ENCODE results near the gene NR5A1. TPM values are rescaled to one million over a fixed set of nuclear protein-coding genes. Genes with fewer than 3 reads are reported as not detected.

Gene NR5A1
- polyA plus RNA-seq, 1 experiment, result not detected

DNA sequence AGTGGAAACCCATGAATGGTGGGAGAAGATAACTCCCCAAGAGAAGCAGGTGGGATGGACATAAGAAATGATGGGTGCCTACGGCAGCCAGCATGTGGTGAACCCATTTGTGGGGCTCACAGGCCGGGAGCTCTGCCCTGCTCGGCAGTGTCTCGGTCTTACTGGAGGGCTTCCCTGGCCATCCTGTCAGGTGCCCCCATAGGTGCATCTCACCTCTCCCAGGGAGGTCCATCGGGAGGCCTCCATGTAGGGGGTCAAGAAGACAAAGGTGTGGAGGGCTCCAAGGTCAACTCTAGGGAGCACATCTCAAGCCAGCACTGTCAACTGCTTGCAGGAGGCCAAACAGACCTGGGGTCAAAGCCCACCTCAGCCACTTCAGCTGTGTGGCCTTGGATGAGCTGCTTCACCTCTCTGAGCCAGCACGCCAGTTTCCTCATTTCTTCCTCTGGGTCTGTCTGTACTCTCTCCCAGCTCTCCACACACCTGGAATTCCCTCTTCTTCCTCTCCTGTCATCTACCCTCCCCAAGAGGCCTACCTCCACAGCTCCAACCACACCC is 67.4 kb downstream of the NR5A1 start:
- CTCF ChIA-PET, result interaction anchor here (0.8 kb wide), 1 partner anchor 14 kb away, joined by 3 read pairs; no protein-coding TSS in a partner anchor
- H3K27ac ChIP-seq (ENCODE audit: low read depth, low read length), result no peak overlapping the region
- no peak overlapping the region for H3K4me3 ChIP-seq (ENCODE audit: low read depth, low read length)
- POLR2A ChIA-PET, result no interaction called here
- no peak for DNase-seq (ENCODE audit: low read depth, low spot score)
- peaks cover 20% of the 10 kb centered on the region for H3K27me3 ChIP-seq (ENCODE audit: control insufficient read depth, insufficient read depth, low read length)
- H3K9me3 ChIP-seq (ENCODE audit: control insufficient read depth, insufficient read depth, low read length), result peaks cover 12% of the 10 kb centered on the region
- TF ChIP-seq, protein P1, sequence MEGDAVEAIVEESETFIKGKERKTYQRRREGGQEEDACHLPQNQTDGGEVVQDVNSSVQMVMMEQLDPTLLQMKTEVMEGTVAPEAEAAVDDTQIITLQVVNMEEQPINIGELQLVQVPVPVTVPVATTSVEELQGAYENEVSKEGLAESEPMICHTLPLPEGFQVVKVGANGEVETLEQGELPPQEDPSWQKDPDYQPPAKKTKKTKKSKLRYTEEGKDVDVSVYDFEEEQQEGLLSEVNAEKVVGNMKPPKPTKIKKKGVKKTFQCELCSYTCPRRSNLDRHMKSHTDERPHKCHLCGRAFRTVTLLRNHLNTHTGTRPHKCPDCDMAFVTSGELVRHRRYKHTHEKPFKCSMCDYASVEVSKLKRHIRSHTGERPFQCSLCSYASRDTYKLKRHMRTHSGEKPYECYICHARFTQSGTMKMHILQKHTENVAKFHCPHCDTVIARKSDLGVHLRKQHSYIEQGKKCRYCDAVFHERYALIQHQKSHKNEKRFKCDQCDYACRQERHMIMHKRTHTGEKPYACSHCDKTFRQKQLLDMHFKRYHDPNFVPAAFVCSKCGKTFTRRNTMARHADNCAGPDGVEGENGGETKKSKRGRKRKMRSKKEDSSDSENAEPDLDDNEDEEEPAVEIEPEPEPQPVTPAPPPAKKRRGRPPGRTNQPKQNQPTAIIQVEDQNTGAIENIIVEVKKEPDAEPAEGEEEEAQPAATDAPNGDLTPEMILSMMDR (IDR thresholded peaks at IDR 0.05; ENCODE audit: low read depth, low read length), result no peak

DNA sequence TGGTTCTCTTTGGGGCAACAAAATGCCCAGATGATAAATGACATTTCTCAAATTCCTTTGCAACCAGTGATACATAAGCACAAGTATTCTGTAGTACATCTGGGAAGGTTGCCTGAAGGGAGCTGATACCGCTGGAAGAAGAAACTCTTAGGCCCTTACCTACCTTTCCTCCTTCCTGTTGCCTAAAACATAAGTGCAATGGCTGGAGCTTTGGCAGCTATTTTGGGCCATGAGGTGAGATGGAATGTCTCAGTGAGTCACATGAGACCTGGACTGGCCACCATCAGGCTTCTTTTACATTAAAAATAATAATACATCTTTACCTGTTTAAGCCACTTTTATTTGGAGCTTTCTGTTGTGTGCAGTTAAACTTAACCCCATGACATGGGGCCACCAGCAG is 68.1 kb downstream of the NR5A1 start:
- POLR2A ChIA-PET, result no interaction called here
- H3K4me3 ChIP-seq (ENCODE audit: low read depth, low read length), result no peak overlapping the region
- peaks cover 12% of the 10 kb centered on the region for H3K9me3 ChIP-seq (ENCODE audit: control insufficient read depth, insufficient read depth, low read length)
- CTCF ChIA-PET, result no interaction called here
- peaks cover 18% of the 10 kb centered on the region for H3K27me3 ChIP-seq (ENCODE audit: control insufficient read depth, insufficient read depth, low read length)
- TF ChIP-seq, protein P1 (IDR thresholded peaks at IDR 0.05; ENCODE audit: low read depth, low read length), result no peak
- no peak for DNase-seq (ENCODE audit: low read depth, low spot score)
- no peak overlapping the region for H3K27ac ChIP-seq (ENCODE audit: low read depth, low read length)

DNA sequence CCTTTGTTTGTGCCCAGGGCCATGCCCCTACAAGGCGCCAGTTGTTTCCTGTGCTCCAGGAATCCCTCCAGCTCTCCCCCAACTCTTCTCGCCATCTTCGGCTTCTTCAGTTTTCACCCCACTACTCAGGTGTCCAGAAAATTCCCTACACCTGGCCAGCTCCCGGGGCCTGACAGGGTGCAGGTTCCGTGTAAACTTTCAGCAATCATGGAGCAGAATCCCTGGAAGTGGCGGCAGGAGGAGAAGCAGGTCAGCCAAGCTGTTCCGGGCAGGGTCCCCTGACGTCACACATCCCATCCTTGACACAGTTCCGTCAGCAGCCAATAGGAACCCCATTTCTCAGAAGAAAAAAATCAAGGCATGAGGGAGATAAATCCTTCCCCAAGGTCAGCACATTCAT is 69.1 kb downstream of the NR5A1 start:
- POLR2A ChIA-PET, result interaction anchor here (0.7 kb wide), 1 partner anchor 76 kb away, joined by 4 read pairs; no protein-coding TSS in a partner anchor

GRCh38 chr9:124437086-124437485 is 70.1 kb downstream of the NR5A1 start:
- Histone ChIP-seq H3K27ac (ENCODE audit: low read depth, low read length) (no peak overlapping the region), H3K4me3 (ENCODE audit: low read depth, low read length) (no peak overlapping the region), H3K27me3 (ENCODE audit: control insufficient read depth, insufficient read depth, low read length) (peaks cover 18% of the 10 kb centered on the region), H3K9me3 (ENCODE audit: control insufficient read depth, insufficient read depth, low read length) (peaks cover 12% of the 10 kb centered on the region)
- ChIA-PET POLR2A (no interaction called here), CTCF (no interaction called here)
- TF ChIP-seq, protein P1 (IDR thresholded peaks at IDR 0.05; ENCODE audit: low read depth, low read length), result no peak
- DNase-seq (ENCODE audit: low read depth, low spot score), result no peak

More for the DNA sequence above, 69.1 kb downstream of the NR5A1 start:
- Histone ChIP-seq H3K4me3 (ENCODE audit: low read depth, low read length) (no peak overlapping the region), H3K27me3 (ENCODE audit: control insufficient read depth, insufficient read depth, low read length) (peaks cover 18% of the 10 kb centered on the region), H3K27ac (ENCODE audit: low read depth, low read length) (no peak overlapping the region), H3K9me3 (ENCODE audit: control insufficient read depth, insufficient read depth, low read length) (peaks cover 12% of the 10 kb centered on the region)
- TF ChIP-seq, protein P1 (IDR thresholded peaks at IDR 0.05; ENCODE audit: low read depth, low read length), result no peak
- DNase-seq (ENCODE audit: low read depth, low spot score), result no peak
- CTCF ChIA-PET, result no interaction called here

DNA sequence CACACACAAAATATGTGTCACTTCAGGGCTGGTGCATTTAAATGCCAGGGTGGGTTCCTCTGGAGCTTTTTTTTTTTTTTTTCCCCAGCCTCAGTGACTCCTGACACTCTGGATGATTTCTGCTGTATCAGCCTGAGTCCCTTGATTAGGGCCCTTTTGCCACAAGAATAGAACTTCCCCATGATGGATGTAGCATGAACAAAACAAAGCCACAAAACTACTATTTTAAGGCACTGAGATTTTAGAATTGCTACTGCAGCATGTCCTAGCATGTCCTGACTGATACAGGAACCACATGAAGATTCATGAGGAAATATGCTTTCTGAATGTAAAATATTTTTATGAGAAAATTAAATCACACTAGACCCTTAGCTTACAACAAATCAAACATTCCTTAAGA is 70.9 kb downstream of the NR5A1 start:
- peaks cover 12% of the 10 kb centered on the region for H3K9me3 ChIP-seq (ENCODE audit: control insufficient read depth, insufficient read depth, low read length)
- DNase-seq (ENCODE audit: low read depth, low spot score), result no peak
- H3K4me3 ChIP-seq (ENCODE audit: low read depth, low read length), result no peak overlapping the region
- H3K27ac ChIP-seq (ENCODE audit: low read depth, low read length), result no peak overlapping the region
- ChIA-PET POLR2A (interaction anchor here (0.5 kb wide), 1 partner anchor 42 kb away, joined by 3 read pairs; no protein-coding TSS in a partner anchor), CTCF (interaction anchor here (0.7 kb wide), 1 partner anchor 18 kb away, joined by 5 read pairs; no protein-coding TSS in a partner anchor)
- TF ChIP-seq, protein P1 (IDR thresholded peaks at IDR 0.05; ENCODE audit: low read depth, low read length), result no peak
- H3K27me3 ChIP-seq (ENCODE audit: control insufficient read depth, insufficient read depth, low read length), result peaks cover 15% of the 10 kb centered on the region

Other genes with a start within 250 kb of the NR5A1 start
- 128 and 163 TPM in 2 replicates for gene NEK6, start 249.4 kb downstream of the NR5A1 start, polyA plus RNA-seq (2011; rRNA removed)
- gene PSMB7, start 92.0 kb downstream of the NR5A1 start, polyA plus RNA-seq (2011; rRNA removed), result 382 and 396 TPM in 2 replicates
- gene ADGRD2, start 56.9 kb downstream of the NR5A1 start, polyA plus RNA-seq (2011; rRNA removed), result not detected in 2 replicates

All from AG04450 (cell line).